Measurements from ENCODE around the gene RTTN. TPM values are rescaled to one million over a fixed set of nuclear protein-coding genes. Genes with fewer than 3 reads are reported as not detected.

The RTTN gene
- total and polyA plus RNA-seq, 9 of the 15 experiments (the other 6 are each of a cell fraction or from before 2014, with no cell fraction given): 3.1 to 18.3 (median 10.6) TPM

GRCh38 chr18:70019991-70020390, 185.5 kb downstream of the RTTN start:
- Histone ChIP-seq H3K4me2 (ENCODE audit: insufficient read depth, low read length) (no peak overlapping the region), H3K9me1 (ENCODE audit: control insufficient read depth, insufficient read depth, low read length) (no peaks in the 10 kb centered on the region), H3K27ac (ENCODE audit: extremely low read depth, low read depth, low read length) (no peak overlapping the region), H3K27me3 (ENCODE audit: control insufficient read depth in 2 of 2, insufficient read depth in 2 of 2, low read length in 2 of 2) (no peaks in the 10 kb centered on the region), H3K4me3 (no peak overlapping the region), H3K36me3 (ENCODE audit: control insufficient read depth, insufficient read depth, low read length) (peaks cover 16% of the 10 kb centered on the region; the same call in 2 of the 3 replicates), H3K4me1 (replicated peaks in 1 of 2; ENCODE audit: control insufficient read depth in 2 of 2, insufficient read depth in 2 of 2, low read length in 2 of 2) (peaks cover 0 to 12% of the 10 kb centered on the region in 2 experiments; a peak in 3 of 5 replicates), H3K79me2 (ENCODE audit: control insufficient read depth, insufficient read depth, low read length) (no peaks in the 10 kb centered on the region), H4K20me1 (replicated peaks; ENCODE audit: control insufficient read depth, insufficient read depth, low read length) (no peaks in the 10 kb centered on the region), H2AFZ (ENCODE audit: low read depth, low read length) (no peak overlapping the region), H3K9me3 (replicated peaks; ENCODE audit: control insufficient read depth, insufficient read depth, low read depth, low read length) (no peaks in the 10 kb centered on the region), H3K9ac (ENCODE audit: insufficient read depth in 1 of 2, low read depth in 2 of 2, low read length in 2 of 2) (no peak overlapping the region)
- intact Hi-C loops (cut with micrococcal nuclease): no loop called here
- 89% methylated on average over 2 of the region's 2 CpGs for WGBS (ENCODE audit: insufficient coverage, low coverage, missing lambda C conversion rate)
- in situ Hi-C loops (cut with MboI): no loop called here
- FAIRE-seq (no peak), ATAC-seq (no peak), DNase-seq (ENCODE audit: extremely low read depth in 1 of 4, low spot score in 3 of 4) (no peak)
- ChIA-PET CTCF (ENCODE audit: low intra/inter-chr PET ratio) (no interaction called here), POLR2A (no interaction called here)
- BruUV-seq (replicated peaks): no TSS peak
- TF ChIP-seq PRDM10 (IDR thresholded peaks at IDR 0.05; ENCODE audit: partially characterized antibody): no peak
- TF ChIP-seq IRF1 (CRISPR knock-in tag; IDR thresholded peaks at IDR 0.05; ENCODE audit: borderline replicate concordance): no peak
- TF ChIP-seq ZKSCAN8 (CRISPR knock-in tag; IDR thresholded peaks at IDR 0.05): no peak
- TF ChIP-seq ERF (CRISPR knock-in tag; IDR thresholded peaks at IDR 0.05): no peak
